H1 (cell line): ENCODE measurements around the gene HLA-DQA1. TPM values are rescaled to one million over a fixed set of nuclear protein-coding genes. Genes with fewer than 3 reads are reported as not detected.

ENCODE experiments used
- CTCF ChIA-PET: fragments of 300-600 bp; sonication (Branson Sonifier 250); formaldehyde crosslinking; loops from one replicate; lab custom pipeline; 2021; ENCODE audit not compliant: partially characterized antibody; lab: Charles Lee
- POLR2A ChIA-PET: fragments of 300-600 bp; sonication (Branson Sonifier 250); formaldehyde crosslinking; loops from one replicate; lab custom pipeline; 2021; ENCODE audit warnings: inconsistent platforms; ENCODE audit not compliant: partially characterized antibody; lab: Charles Lee
- DNase-seq, 2 experiments: peaks; one replicate each; pipeline versions ENCODE4 v3.0.0 to v3.0.0-alpha.2; 2010 to 2022; ENCODE audit warnings: low spot score in 2 of 2, low read depth in 1 of 2, mixed read lengths in 1 of 2
- FAIRE-seq: peaks from 2 replicates; lab custom pipeline; 2011; peaks lifted over from hg19 to GRCh38; lab: Jason Lieb, UNC
- H2AFZ ChIP-seq: 2 replicates; pipeline ENCODE4 v1.8.1; 2012; ENCODE audit warnings: low read length, inconsistent platforms
- H2AK5ac ChIP-seq: 2 replicates; pipeline ENCODE4 v1.6.1; 2013; ENCODE audit warnings: low read depth, low read length
- H2BK120ac ChIP-seq: replicated peaks from 2 replicates; pipeline ENCODE3; 2013; ENCODE audit warnings: low read depth, low read length, inconsistent platforms
- H2BK12ac ChIP-seq: 2 replicates; pipeline ENCODE4 v1.6.1; 2013; ENCODE audit warnings: low read depth, low read length
- H2BK15ac ChIP-seq: 2 replicates; pipeline ENCODE4 v1.6.1; 2013; ENCODE audit warnings: low read length
- H2BK20ac ChIP-seq: 2 replicates; pipeline ENCODE4 v1.6.1; 2013; ENCODE audit warnings: low read length
- H2BK5ac ChIP-seq: 2 replicates; pipeline ENCODE4 v1.6.1; 2013; ENCODE audit warnings: low read depth, low read length
- H3K14ac ChIP-seq: 2 replicates; pipeline ENCODE4 v1.6.1; 2013; ENCODE audit warnings: inconsistent platforms; ENCODE audit not compliant: insufficient read length
- H3K18ac ChIP-seq: 2 replicates; pipeline ENCODE4 v1.6.1; 2013; ENCODE audit warnings: low read length; ENCODE audit errors: extremely low read depth
- H3K23ac ChIP-seq: 2 replicates; pipeline ENCODE4 v1.6.1; 2013; ENCODE audit warnings: inconsistent platforms; ENCODE audit not compliant: insufficient read length
- H3K23me2 ChIP-seq: 2 replicates; pipeline ENCODE4 v1.6.1; 2013; ENCODE audit warnings: low read depth, low read length
- H3K27ac ChIP-seq: 2 replicates; pipeline ENCODE4 v1.6.1; 2011; ENCODE audit warnings: low read depth, low read length, inconsistent platforms
- H3K27me3 ChIP-seq, 4 experiments: replicated peaks in 1 of 4; 1 replicate in 1 of 4; 2 replicates in 3 of 4; pipeline versions ENCODE4 v1.6.1 to v1.8.1; 2011 to 2013; ENCODE audit warnings: low read length in 3 of 4, mild to moderate bottlenecking in 3 of 4, inconsistent platforms in 2 of 4, mixed read lengths in 2 of 4, moderate library complexity in 1 of 4; ENCODE audit not compliant: control insufficient read depth in 3 of 4, insufficient read depth in 3 of 4; ENCODE audit errors: extremely low read depth in 1 of 4
- H3K36me3 ChIP-seq, 4 experiments: 2 replicates each; pipeline versions ENCODE4 v1.6.1 to v1.8.1; 2011 to 2013; ENCODE audit warnings: mild to moderate bottlenecking in 4 of 4, low read length in 3 of 4, moderate library complexity in 2 of 4, control low read depth in 1 of 4, inconsistent platforms in 1 of 4; ENCODE audit not compliant: insufficient read depth in 4 of 4, control insufficient read depth in 2 of 4
- H3K4ac ChIP-seq: replicated peaks from 2 replicates; pipeline ENCODE3; 2013; ENCODE audit warnings: low read length, low read depth, mixed read lengths, inconsistent platforms; ENCODE audit not compliant: insufficient read length
- H3K4me1 ChIP-seq, 4 experiments: replicated peaks in 1 of 4; 1 replicate in 1 of 4; 2 replicates in 3 of 4; pipeline versions ENCODE4 v1.6.1 to v1.8.1; 2011 to 2013; ENCODE audit warnings: low read length in 3 of 4, inconsistent platforms in 2 of 4, mixed read lengths in 1 of 4; ENCODE audit not compliant: insufficient read depth in 4 of 4, control insufficient read depth in 3 of 4
- H3K4me2 ChIP-seq, 2 experiments: 2 replicates each; pipeline versions ENCODE4 v1.6.1 to v1.8.1; 2011 to 2013; ENCODE audit warnings: low read depth in 2 of 2, low read length in 2 of 2, control low read depth in 1 of 2, inconsistent platforms in 1 of 2, mild to moderate bottlenecking in 1 of 2; ENCODE audit not compliant: insufficient read depth in 1 of 2
- H3K4me3 ChIP-seq, 4 experiments: fragments of 200-600, 300-600 bp in 1 of 4; sonication (generic), shearing (Covaris generic), sonication (Bioruptor Twin) in 1 of 4; 2 replicates each; pipeline versions ENCODE4 v1.5.1 to v1.8.1; 2011 to 2016; ENCODE audit warnings: low read length in 4 of 4, low read depth in 3 of 4, control low read depth in 2 of 4, inconsistent platforms in 2 of 4, mild to moderate bottlenecking in 2 of 4, mixed read lengths in 1 of 4, moderate library complexity in 1 of 4; ENCODE audit not compliant: insufficient read depth in 2 of 4; ENCODE audit errors: extremely low read depth in 1 of 4
- H3K56ac ChIP-seq: replicated peaks from 2 replicates; pipeline ENCODE3; 2013; ENCODE audit warnings: low read depth, mild to moderate bottlenecking, mixed read lengths, low read length, inconsistent platforms; ENCODE audit not compliant: insufficient read length
- H3K79me1 ChIP-seq: 2 replicates; pipeline ENCODE4 v1.6.1; 2013; ENCODE audit warnings: low read depth, low read length, control low read depth
- H3K79me2 ChIP-seq, 2 experiments: 2 replicates each; pipeline versions ENCODE4 v1.6.1 to v1.8.1; 2012 to 2013; ENCODE audit warnings: low read length in 2 of 2, mild to moderate bottlenecking in 2 of 2, inconsistent platforms in 1 of 2; ENCODE audit not compliant: insufficient read depth in 2 of 2, control insufficient read depth in 1 of 2
- H3K9ac ChIP-seq, 4 experiments: replicated peaks in 1 of 4; 1 replicate in 1 of 4; 2 replicates in 3 of 4; pipeline versions ENCODE4 v1.6.1 to v1.8.1; 2011 to 2013; ENCODE audit warnings: low read depth in 3 of 4, low read length in 3 of 4, control low read depth in 2 of 4, mild to moderate bottlenecking in 2 of 4, moderate library complexity in 2 of 4, inconsistent platforms in 1 of 4; ENCODE audit errors: extremely low read depth in 1 of 4
- H3K9me3 ChIP-seq, 2 experiments: 2 replicates each; pipeline versions ENCODE4 v1.6.1 to v1.8.1; 2012 to 2013; ENCODE audit warnings: mild to moderate bottlenecking in 2 of 2, moderate library complexity in 2 of 2, control low read depth in 1 of 2, inconsistent platforms in 1 of 2, low read depth in 1 of 2, low read length in 1 of 2, mixed read lengths in 1 of 2; ENCODE audit not compliant: insufficient read depth in 2 of 2
- H4K20me1 ChIP-seq, 2 experiments: replicated peaks in 1 of 2; 2 replicates each; pipeline versions ENCODE3 to v1.8.1; 2011 to 2013; ENCODE audit warnings: inconsistent platforms in 2 of 2, low read length in 2 of 2, mild to moderate bottlenecking in 1 of 2; ENCODE audit not compliant: insufficient read depth in 2 of 2, control insufficient read depth in 1 of 2
- H4K5ac ChIP-seq: 2 replicates; pipeline ENCODE4 v1.6.1; 2013; ENCODE audit warnings: low read length, low read depth, mixed read lengths, inconsistent platforms; ENCODE audit not compliant: insufficient read length
- H4K8ac ChIP-seq: 2 replicates; pipeline ENCODE4 v1.8.0; 2013; ENCODE audit warnings: mild to moderate bottlenecking, moderate library complexity, low read length, inconsistent platforms; ENCODE audit not compliant: insufficient read depth; ENCODE audit errors: extremely low read depth
- H4K91ac ChIP-seq: replicated peaks from 2 replicates; pipeline ENCODE3; 2013; ENCODE audit warnings: low read length, mixed read lengths, inconsistent platforms; ENCODE audit not compliant: insufficient read length
- JUND ChIP-seq: IDR thresholded peaks from 2 replicates; pipeline ENCODE4 v1.6.1; 2011; ENCODE audit warnings: mild to moderate bottlenecking, improper control_type of control experiment, low read length
- SAP30 ChIP-seq: fragments of 300-600 bp; sonication (generic); IDR thresholded peaks from 2 replicates; pipeline ENCODE4 v1.7.1; 2012; ENCODE audit warnings: low read length, moderate library complexity, mild to moderate bottlenecking, inconsistent platforms; ENCODE audit not compliant: insufficient read depth, insufficient replicate concordance
- WGBS, 2 experiments: shearing (Covaris generic) in 1 of 2; methylation state at CpG; one replicate each; pipeline versions ENCODE4 v1.1.6 to v1.1.7; 2013 to 2015; ENCODE audit warnings: low lambda C conversion rate in 2 of 2, mixed read lengths in 2 of 2, inconsistent platforms in 1 of 2, low coverage in 1 of 2, missing lambda C conversion rate in 1 of 2; ENCODE audit not compliant: insufficient replicate concordance in 2 of 2, insufficient coverage in 1 of 2, insufficient read length in 1 of 2; ENCODE audit errors: extremely low coverage in 1 of 2, missing lambda C conversion rate in 1 of 2; 5-methylcytosine and 5-hydroxymethylcytosine counted together
- polyA plus RNA-seq, 7 experiments: library from polyadenylated mRNA; depleted of rRNA in 3 of 7; stranded (reverse) in 5 of 7; unstranded in 2 of 7; fragments of >200 nt in 5 of 7; fragments of 200-250 nt in 2 of 7; gene quantifications; 1 replicate in 5 of 7; 2 replicates in 1 of 7; 4 replicates in 1 of 7; pipeline versions ENCODE4 v1.2.1 to v1.2.3, GENCODE V29; 2011 to 2013; ENCODE audit warnings: missing spikeins in 2 of 7, mixed read lengths in 2 of 7
- total RNA-seq: library from RNA; stranded (reverse); fragmentation: NEBNext Ultra II Directional; extraction: Animal tissue kit (Norgen Biotek cat#: 25700); gene quantifications from 2 replicates; pipeline ENCODE4 v1.2.1, GENCODE V29; 2021

HLA-DQA1 gene
- total and polyA plus RNA-seq, 2 of the 8 experiments (the other 6 are each of a cell fraction or from before 2014, with no cell fraction given) = 0.12 TPM; not detected in 1

GRCh38 chr6:32609391-32609730, 27.8 kb upstream of the HLA-DQA1 start:
- ChIA-PET POLR2A (interaction anchor here (0.7 to 1.0 kb wide), 3 partner anchors 13 to 30 kb away, joined by 4 to 5 read pairs (median 4); no protein-coding TSS in a partner anchor), CTCF (interaction anchor here (1.0 to 1.1 kb wide), 3 partner anchors 10 to 259 kb away, joined by 3 to 4 read pairs (median 3); no protein-coding TSS in a partner anchor)
- no peak overlapping the region for H3K4ac ChIP-seq
- no peak overlapping the region for H3K23ac ChIP-seq
- H4K8ac ChIP-seq = no peak overlapping the region
- H2BK20ac ChIP-seq = no peak overlapping the region
- 63 to 100% methylated on average over 3 of the region's 3 CpGs for WGBS, 2 experiments
- FAIRE-seq (no peak), DNase-seq (no peak)
- no peak overlapping the region for H2AK5ac ChIP-seq
- H3K27me3 ChIP-seq = no peaks in the 10 kb centered on the region
- H2BK15ac ChIP-seq = no peak overlapping the region
- H3K79me1 ChIP-seq = no peaks in the 10 kb centered on the region
- no peak overlapping the region for H4K5ac ChIP-seq
- H3K9ac ChIP-seq = peak overlapping the region in 1 of 4 experiments; percentile 47; a peak in 1 of 7 replicates
- H3K9me3 ChIP-seq = no peaks in the 10 kb centered on the region
- H3K4me1 ChIP-seq = no peaks in the 10 kb centered on the region; a peak in 1 of 7 replicates
- peak overlapping the region; percentile 75; the same call in 1 of the 2 replicates for H3K27ac ChIP-seq
- H2AFZ ChIP-seq = peak overlapping the region; percentile 97
- H2BK5ac ChIP-seq = no peak overlapping the region
- no peaks in the 10 kb centered on the region for H4K20me1 ChIP-seq
- no peak overlapping the region for H3K14ac ChIP-seq
- no peak for TF ChIP-seq JUND
- no peak for TF ChIP-seq SAP30
- H3K4me2 ChIP-seq = peak overlapping the region in 1 of 2 experiments; percentile 16; a peak in 2 of 4 replicates
- H2BK12ac ChIP-seq = no peak overlapping the region
- H2BK120ac ChIP-seq = no peak overlapping the region
- H3K56ac ChIP-seq = no peak overlapping the region
- H3K36me3 ChIP-seq = no peaks in the 10 kb centered on the region
- H3K79me2 ChIP-seq = no peaks in the 10 kb centered on the region
- H4K91ac ChIP-seq = no peak overlapping the region
- no peak overlapping the region for H3K4me3 ChIP-seq
- no peaks in the 10 kb centered on the region for H3K23me2 ChIP-seq
- no peak overlapping the region for H3K18ac ChIP-seq
